HS-5 (cell line): ENCODE measurements around the gene IL2RA.
"Not testable (repeated sequence)": the region's sequence is repeated elsewhere in the genome, so short reads cannot be mapped to it uniquely, and the experiment has no call there.

ENCODE experiments used
- DNase-seq: peaks from one replicate; pipeline ENCODE4 v3.0.0-alpha.2; 2012; ENCODE audit warnings: low read depth

The IL2RA gene

DNA sequence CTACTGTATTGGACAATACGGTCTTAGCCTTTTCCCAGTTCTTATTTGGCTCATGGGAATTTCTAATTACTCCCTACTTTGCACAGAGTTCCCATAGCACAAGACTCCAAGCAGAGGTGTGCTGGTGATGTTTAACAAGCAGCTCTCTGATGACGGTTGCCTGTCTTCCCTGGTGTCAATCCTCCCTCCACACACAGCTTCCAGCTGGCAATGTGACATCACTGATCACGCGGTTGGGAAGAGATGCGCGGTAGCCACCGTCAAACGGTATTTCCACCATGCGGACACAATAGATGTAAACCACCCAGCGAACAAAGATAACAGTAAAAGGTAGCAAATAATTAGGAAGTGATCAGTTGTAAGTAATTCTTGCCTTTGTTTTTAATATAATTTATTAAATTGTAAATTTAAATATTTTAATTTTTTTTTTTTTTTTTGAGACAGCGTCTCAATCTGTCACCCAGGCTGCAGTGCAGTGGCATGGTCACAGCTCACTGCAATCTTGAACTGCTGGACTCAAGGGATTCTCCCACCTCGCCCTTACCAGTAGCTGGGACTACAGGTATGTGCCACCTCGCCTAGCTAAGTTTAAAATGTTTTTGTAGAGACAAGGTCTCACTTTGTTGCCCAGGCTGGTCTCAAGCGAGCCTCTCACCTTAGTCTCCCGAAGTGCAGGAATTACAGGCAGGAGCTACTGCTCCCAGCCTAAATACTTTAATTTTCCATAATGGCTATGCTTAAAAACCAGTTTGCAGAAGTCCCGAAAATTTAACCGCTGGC is 48.6 kb downstream of the IL2RA start:
- no peak for DNase-seq

DNA sequence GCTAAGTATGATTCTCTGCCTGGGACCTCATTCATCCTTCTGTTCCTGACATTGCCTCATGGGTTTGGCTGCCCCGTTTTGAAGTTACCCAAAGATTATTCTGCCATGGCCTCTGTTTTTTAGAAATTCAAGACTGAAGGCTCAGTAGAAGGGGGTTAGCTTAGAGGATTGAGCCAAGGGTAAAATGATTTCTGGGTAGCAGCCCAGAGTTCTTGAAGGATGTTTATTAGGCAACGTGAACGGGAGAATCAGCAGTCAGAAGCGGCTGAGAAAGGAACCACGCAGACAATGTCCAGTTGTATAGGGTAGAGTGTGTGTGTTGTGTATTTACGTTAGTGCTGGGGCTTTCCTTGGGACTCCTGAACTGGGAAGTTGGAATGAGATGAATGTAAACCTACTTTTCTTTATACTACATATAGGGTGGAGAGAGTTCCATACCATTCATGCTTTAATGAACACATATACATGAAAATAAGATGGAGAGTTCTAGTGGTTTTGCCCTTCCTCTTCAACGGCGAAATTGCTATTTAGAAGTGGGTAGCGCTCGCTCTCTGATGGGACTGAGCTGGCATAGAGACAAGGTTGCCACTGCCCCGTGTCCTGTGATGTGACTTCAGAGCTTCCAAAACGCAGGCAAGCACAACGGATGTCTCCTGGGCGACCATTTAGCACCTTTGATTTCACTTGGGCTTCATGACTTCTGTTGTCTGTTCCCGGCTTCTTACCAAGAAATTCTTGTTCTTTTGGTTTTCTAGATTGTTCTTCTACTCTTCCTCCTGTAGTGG is 49.9 kb downstream of the IL2RA start:
- DNase-seq = no peak

DNA sequence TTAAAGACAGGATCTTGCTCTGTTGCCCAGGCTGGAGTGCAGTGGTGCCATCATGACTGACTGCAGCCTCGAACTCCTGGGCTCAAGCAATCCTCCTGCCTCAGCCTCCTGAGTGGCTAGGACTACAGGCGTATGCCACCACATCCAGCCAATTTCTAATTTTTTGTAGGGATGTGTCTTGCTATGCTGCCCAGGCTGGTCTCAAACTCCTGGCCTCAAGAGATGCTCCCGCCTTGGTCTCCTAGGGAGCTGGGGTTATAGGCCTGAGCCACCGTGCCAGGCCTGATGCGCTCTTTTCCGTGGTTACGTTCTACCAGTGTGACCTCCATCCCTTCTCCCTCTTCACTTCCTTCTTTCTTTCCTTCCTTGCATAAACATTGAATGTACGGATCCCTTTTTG is 50.6 kb downstream of the IL2RA start:
- no peak for DNase-seq

DNA sequence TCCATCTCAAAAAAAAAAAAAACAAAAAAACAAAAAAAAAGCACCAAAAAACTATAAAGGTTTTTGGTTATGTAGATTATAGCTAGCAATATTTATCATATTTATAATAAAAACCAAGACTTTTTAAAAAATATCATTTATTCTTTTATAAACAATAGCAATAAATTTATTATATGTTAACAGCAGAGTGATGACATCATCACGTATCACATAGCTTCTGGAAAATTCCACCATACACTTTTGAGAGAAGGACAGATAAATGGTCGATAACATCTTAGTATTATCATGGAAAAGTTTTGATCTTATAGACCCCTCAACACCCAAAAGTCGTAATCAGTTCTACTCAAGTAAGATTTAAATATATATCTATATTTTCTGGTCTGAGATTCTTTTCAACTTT is 51.6 kb downstream of the IL2RA start:
- DNase-seq = no peak

DNA sequence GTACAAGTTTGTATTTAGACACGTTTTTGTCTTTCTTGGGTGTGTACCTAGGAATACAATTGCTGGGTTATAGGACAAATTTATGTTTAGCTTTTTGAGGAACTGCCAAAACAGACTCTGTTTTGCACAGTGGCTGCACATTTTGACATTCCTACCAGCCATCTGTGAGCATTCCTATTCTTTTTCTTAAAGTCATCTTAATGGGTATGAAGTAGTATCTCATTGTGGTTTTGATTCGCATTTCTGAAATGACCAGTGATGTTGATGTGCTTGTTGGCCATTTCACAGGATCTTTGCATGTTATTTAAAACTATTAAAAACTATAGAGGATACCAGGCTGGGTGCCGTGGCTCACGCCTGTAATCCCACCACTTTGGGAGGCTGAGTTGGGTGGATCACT is 52.2 kb downstream of the IL2RA start:
- DNase-seq = no peak

DNA sequence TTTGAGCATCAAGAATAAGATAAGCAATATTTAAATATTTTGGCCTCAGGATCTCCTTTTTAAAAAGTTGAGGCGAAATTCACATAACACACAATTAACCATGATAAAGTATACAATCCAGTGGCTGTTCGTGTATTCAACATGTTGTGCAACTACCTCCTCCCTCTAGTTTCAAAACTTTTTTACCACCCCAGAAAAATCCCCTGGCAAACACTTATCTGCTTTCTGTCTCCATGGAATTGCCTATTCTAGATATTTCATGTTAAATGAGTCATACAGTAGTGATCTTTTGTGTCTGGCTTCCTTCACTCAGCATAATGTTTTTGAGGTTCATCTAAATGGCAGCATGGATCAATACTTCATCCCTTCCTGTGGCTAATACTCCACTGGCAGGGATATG is 53.0 kb downstream of the IL2RA start:
- DNase-seq = no peak

DNA sequence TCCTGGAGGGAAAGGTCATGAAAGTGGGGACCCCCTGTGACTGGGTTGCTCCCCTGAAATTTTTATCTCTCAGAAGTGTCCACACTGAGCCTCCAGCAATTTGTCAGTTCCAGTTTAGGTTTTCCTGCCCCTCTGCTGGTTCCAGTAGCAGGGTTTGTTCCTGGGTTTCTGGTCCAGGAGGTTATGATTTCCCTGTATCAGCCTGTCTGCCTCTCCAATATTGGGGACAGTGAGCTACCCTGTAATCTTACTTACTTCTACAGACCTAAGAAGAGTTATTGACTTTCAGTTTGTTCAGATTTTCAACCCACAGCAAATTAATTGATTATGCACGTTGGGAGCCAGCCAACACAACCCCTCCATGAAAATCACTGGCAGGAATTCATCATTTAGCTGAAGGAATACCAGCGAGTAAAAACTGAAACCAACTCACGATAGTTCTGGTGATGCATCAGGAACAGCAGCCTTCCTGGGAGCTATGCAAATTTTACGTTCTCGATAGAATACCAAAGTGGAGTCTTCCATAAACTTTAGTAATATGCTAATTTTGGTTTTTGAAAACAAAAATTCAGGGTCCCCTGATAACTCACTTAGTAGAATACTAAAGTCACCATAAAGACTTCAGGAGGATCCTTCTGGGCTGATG is 53.5 kb downstream of the IL2RA start:
- no peak for DNase-seq

DNA sequence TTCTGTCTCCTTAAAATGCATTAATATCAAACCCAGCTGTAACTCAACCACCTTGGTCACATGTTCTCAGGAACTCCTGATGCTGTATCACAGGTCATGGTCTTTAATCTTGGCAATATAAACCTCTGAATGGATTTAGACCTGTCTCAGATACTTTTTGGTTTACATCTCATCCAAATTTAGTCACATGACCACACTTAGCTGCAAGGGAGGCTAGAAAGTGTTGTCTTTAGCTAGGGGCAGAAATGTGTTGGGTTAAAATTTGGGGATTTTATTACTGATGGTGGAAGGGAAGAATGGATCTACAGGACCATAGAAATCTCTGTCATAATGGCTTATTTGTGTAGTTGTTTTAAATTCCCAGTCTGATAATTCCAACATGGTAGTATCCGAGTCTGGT is 55.2 kb downstream of the IL2RA start:
- no peak for DNase-seq

DNA sequence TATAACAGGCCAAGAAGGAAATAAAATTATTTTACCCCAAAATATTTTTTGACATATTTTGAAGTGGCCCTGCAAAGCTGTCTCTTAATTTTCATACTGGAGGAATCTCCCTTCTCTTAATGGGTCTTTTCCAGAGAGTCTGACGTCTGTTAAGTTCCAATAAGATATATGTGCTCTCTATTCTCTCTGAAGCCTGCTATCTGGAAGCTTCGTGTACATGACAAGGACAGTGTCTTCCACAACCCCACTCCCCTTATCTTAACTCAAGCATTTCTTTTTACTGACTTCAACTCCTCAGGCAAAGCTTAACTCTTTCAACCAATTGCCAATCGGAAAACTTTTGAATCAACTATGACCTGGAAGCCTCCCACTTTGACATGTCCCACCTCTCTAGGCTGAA is 55.6 kb downstream of the IL2RA start:
- no peak for DNase-seq

DNA sequence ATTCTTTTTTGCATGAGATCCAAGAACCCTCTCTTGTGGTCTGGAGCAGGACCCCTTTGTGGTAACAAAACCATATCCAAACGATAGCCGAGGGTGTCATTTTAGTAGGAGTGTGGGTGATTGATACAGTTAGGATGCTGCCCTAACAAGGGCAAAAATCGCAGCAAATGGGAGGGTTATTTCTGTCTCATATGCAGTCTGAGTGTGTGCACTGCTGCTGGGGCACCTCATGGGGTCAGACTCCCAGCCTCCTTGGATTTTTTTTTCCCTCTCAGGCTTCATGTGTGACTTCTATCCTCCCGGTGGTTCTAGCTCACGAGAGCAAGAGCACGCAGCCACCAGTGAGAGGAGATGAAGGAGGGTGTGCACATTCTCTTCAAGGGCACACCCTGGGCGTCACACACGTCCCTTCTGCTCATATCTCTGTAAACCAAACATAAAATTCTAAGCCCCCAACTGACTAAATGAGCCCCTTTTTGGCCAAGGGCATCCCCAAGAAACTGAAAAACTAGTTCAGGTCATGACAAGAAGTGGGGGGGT is 56.2 kb downstream of the IL2RA start:
- no peak for DNase-seq

DNA sequence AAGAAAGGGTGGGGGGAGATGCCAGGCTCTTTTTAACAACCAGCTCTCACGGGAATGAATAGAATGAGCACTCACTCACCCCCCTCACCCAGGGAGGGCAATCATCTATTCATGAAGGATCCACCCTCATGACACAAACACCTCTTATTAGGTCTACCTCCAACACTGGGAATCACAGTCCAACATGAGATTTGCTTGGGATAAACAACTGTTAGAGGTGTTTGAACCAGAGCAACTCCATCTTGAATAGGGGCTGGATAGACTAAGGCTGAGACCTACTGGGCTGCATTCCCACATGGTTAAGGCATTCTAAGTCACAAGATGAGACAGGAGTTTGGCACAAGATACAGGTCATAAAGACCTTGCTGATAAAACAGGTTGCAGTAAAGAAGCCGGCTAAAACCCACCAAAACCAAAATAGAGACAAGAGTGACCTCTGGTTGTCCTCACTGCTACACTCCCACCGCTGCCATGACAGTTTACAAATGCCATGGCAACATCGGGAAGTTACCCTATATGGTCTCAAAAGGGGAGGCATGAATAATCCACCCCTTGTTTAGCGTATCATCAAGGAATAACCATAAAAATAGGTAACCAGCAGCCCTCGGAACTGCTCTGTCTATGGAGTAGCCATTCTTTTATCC is 56.9 kb downstream of the IL2RA start:
- not testable (repeated sequence) for DNase-seq

DNA sequence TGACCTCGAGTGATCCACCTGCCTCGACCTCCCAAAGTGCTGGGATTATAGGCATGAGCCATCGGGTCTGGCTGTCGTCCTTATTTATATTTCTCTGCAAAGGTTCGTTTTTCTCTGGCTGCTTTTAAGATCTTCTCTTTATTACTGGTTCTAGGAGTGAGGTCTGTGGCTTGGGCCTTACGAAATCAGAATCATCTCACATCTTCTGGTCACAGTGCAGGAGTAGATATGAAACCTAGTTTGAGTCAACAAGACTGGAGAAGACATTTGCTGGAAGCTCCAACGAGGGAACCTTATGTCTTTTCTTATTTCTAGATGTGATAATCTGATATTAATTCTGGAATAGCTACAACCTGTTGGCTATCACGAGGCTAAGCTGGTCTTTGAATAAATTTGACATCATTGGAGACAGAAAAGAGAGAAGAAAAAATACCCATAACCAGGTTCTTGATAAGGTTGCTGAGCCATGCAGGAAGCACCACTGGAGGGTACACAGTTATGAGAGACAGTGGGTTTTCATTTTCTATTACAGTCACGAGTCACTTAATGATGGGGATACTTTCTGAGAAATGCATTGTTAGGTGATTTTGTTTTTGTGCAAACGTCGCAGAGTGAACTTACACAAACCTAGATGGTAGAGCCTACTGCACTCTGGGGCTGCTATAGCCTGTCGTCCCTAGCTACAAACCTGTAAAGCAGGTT is 59.2 kb downstream of the IL2RA start:
- DNase-seq = no peak

DNA sequence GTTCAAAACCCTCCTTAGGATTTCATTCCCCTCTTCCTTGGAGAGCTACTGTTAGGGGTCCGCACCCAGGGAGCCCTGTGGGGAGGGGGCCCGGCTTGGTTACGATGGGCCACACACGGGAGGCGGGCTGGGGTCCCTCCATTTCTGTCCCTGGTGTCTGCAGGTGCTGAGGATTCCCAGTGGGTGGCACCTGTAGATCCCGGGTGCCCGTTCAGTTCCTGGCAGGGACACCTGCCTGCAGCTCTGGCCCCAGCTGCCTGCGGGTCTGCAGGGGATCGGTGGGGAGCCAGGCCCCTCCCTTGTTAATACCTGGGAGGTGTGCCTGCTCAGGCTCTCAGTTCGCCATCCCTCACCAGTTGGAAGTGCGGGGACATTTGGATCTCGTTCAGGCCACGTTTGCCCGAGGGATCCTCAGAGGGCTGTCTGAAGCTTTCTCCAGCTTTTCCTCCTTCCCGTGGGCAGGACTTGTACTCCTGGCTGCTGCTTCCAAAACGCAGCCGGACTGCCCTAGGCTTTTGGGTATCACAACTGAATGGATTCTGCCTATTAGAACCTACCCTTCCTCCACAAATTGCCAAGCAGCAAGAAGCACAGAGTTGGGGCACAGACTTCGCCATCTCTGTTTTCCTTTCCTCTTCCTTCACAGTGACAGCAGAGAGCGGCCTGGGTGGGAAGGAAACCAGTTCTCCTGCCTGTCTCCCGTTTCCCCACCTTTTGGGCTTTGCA is 62.6 kb downstream of the IL2RA start:
- no peak for DNase-seq

DNA sequence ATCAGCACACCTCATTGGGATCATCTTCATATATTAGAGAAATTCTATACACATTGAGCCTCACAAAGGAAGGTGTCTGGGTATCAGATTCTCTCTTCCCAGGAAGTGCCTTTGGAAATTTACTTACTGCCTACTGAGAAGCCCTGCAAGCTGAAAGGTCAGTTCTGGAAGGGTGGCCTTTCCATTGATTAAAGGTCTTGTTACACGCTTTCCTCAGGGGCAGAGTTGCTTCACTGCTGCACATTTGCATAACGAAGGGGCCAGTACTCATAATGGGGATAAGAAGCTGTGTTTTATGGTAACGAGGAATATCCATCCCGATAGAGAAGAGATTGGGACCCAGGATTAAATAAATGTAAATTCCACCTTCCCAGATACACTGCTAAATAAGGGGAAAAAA is 65.5 kb downstream of the IL2RA start:
- DNase-seq = no peak

DNA sequence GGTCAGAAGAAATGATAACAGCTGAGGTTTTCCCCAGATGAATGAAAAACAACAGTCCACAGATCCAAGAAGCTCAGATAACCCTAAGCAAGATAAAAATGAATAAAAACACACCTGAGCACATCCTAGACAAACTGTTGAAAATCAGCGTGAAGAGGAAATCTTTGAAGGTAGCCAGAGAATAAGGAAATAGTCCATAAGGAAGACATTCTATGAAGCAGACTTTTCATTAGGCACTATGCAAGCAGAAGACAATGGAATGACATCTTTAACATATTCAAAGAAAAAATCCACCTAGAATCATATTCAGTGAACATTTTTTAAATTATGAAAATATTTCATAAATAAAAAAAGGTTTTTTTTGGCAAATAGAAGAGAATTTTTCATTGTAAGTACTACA is 69.8 kb downstream of the IL2RA start:
- DNase-seq = no peak

DNA sequence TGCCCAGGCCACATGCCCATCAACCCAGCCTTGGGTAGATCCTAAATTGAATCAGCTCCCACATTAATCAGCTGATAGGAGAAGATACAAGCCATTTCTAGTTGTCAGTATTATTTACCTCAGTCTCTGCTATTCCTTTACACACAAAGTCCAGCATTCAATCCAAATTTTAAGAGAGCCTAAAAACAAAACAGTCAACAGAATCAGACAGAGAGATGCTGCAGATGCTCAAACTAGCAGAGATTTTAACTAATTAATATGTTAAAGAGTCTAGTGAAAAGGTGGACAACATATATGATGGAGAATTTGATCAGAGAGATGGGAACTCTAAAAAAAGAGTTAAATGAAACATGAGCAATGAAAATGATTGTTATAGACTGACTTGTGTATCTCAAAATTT is 70.5 kb downstream of the IL2RA start:
- DNase-seq = no peak

DNA sequence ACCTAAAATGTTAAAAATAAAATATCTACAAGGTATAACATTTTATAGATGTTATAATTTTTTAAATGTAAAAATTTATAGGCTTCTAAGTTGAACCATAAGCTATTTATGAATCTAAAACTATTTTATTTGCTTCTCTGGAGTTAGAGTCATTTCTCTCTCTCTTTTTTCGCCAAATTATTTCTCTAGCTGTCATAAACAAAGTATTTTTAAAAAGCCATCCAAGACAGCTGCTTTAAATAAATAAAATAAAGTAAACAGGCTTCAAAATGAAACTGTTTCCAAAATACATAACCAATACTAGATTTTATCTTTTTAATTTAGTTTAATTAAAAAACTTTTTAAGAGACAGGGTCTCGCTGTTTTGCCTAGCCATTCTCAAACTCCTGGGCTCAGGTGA is 72.4 kb downstream of the IL2RA start:
- no peak for DNase-seq

DNA sequence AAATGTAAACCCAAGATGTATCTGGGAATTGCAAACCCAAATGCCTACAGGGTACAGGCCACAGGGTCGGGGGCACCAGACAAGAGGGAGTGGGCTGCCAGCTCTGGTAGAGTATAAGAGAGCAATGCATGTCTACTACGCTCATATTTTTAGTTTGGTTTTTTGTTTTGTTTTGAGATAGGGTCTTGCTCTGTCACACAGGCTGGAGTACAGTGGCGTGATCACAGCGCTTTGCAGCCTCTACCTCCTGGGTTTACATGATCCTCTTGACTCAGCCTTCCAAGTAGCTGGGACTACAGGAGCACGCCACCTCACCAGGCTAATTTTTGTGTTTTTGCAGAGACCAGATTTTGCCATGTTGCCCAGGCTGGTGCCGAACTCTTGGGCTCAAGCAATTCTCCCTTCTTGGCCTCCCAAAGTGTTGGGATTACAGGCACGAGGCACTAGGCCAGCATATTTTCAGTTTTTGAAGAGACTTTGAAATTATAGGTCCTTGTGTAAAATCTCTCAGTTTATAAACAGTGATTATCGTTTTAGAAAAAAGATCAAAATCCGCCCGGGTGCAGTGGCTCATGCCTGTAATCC is 73.7 kb downstream of the IL2RA start:
- DNase-seq = no peak

DNA sequence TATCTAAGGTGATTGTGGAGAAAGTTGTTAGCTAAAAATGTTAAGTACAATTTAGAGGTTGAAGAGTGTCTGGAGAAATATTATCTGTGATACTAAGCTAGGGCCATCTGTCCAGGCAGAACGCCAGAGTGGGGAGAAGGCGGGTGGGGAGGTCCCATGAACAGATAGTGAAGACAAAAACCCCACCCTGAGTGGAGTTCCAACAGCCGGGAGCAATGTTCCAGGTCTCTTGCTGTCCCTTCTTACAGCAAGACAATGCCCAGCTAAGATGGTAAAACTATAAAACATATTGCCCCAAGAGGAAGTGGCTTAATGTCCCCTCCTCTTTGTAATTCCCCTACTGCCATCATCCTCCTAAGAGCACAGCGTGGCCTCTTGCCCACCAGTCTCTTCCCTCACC is 74.4 kb downstream of the IL2RA start:
- DNase-seq = no peak

DNA sequence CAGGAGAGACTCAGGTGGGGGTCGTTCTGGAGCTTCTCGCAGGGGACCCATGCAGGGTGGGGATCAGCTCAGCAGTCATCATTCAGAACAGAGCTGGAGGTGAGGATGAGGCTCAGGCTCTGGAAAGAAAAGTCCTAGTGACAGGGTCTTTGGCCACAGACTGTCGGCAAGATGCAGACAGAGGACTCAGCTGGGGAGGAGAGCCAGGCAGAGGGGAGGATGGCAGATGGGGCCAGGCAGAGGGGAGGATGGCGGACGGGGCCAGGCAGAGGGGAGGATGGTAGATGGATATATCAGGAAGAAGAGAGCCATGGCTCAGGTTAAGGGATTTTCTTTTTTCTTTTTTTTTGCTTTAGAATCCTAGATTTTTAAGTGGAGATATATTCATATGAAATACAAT is 77.1 kb downstream of the IL2RA start:
- no peak for DNase-seq

DNA sequence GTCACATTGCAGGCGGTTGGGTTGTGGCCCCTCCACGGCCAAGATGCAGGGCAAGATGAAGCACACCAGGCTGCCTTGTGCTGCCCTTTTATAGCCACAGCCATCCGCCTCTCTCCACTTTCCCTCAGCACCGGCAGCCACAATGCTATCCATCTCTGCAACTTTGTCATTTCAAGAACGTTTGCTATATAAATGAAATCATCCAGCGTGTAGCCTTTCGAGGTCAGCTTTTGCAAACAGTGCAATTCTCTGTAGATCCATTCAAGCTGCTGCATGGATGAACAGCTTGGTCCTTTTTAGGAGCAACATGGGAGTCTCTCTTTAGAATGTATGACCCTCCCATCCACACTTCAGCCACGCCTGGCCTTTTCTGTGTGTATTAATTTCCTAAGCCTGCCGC is 78.4 kb downstream of the IL2RA start:
- no peak for DNase-seq
